GM12878 (cell line): ENCODE data around the gene STEAP2. TPM values are rescaled to one million over a fixed set of nuclear protein-coding genes. Genes with fewer than 3 reads are reported as not detected.

ENCODE experiments used
- ATAC-seq: fragments of 200-7000 bp; cut with Tn5 transposase; 3 replicates; pipeline ENCODE4 v1.9.1; 2020; ENCODE audit warnings: mild to moderate bottlenecking, moderate library complexity
- BruUV-seq: library from RNA; stranded (reverse); fragments of 400-500 nt; replicated peaks from 2 replicates; lab custom pipeline; 2021; lab: Mats Ljungman, UMichigan
- CTCF ChIA-PET: fragments of 300-600 bp; sonication (Branson Sonifier 250); formaldehyde crosslinking; extraction: SDS; loops from one replicate; lab custom pipeline; 2021; ENCODE audit warnings: inconsistent platforms; lab: Yijun Ruan, JAX
- POLR2A ChIA-PET: fragments of 350-600 bp; formaldehyde crosslinking; extraction: SDS; loops from one replicate; lab custom pipeline; 2021; ENCODE audit warnings: inconsistent platforms; lab: Charles Lee
- RAD21 ChIA-PET: fragments of 300-600 bp; sonication (Branson Sonifier 250); formaldehyde crosslinking; loops from one replicate; lab custom pipeline; 2023; ENCODE audit warnings: antibody characterized with exemption; ENCODE audit not compliant: unreplicated experiment; lab: Charles Lee
- SMC1A ChIA-PET: fragments of 300-600 bp; sonication (Branson Sonifier 250); formaldehyde crosslinking; loops from one replicate; lab custom pipeline; 2023; ENCODE audit not compliant: unreplicated experiment, uncharacterized antibody; lab: Charles Lee
- DNase-seq: peaks from one replicate; pipeline ENCODE4 v3.0.0-alpha.2; 2011; ENCODE audit warnings: low read depth, low spot score
- FAIRE-seq: peaks from 3 replicates; lab custom pipeline; 2011; peaks lifted over from hg19 to GRCh38; lab: Jason Lieb, UNC
- H2AFZ ChIP-seq: 2 replicates; pipeline ENCODE4 v1.6.0; 2011; ENCODE audit warnings: low read depth, low read length, control low read depth; ENCODE audit not compliant: control insufficient read depth
- H3K27ac ChIP-seq: 2 replicates; pipeline ENCODE4 v1.5.1; 2011; ENCODE audit warnings: control low read depth; ENCODE audit not compliant: control insufficient read depth, insufficient read depth
- H3K27me3 ChIP-seq, 2 experiments: replicated peaks in 1 of 2; 2 replicates each; pipeline versions ENCODE4 v1.6.0 to v1.6.1; 2011; ENCODE audit warnings: low read length in 1 of 2; ENCODE audit not compliant: control insufficient read depth in 2 of 2, insufficient read depth in 2 of 2
- H3K36me3 ChIP-seq, 2 experiments: 2 replicates each; pipeline ENCODE4 v1.5.1; 2011; ENCODE audit warnings: low read length in 1 of 2; ENCODE audit not compliant: control insufficient read depth in 2 of 2, insufficient read depth in 2 of 2
- H3K4me1 ChIP-seq: 2 replicates; pipeline ENCODE4 v1.6.1; 2011; ENCODE audit warnings: mild to moderate bottlenecking, low read length, moderate library complexity, mixed read lengths; ENCODE audit not compliant: control insufficient read depth, insufficient read depth
- H3K4me2 ChIP-seq: 2 replicates; pipeline ENCODE4 v1.6.0; 2011; ENCODE audit warnings: control low read depth; ENCODE audit not compliant: control insufficient read depth, insufficient read depth
- H3K4me3 ChIP-seq: fragments of 200-600 bp; sonication (generic); 2 replicates; pipeline ENCODE4 v1.5.1; 2016
- H3K79me2 ChIP-seq: 2 replicates; pipeline ENCODE4 v1.6.0; 2011; ENCODE audit warnings: low read length; ENCODE audit not compliant: control insufficient read depth, insufficient read depth
- H3K9ac ChIP-seq: 2 replicates; pipeline ENCODE4 v1.8.0; 2011; ENCODE audit warnings: low read length, control low read depth, mixed read lengths; ENCODE audit not compliant: control insufficient read depth, insufficient read depth
- H3K9me3 ChIP-seq: replicated peaks from 3 replicates; pipeline ENCODE4 v1.5.1; 2011; ENCODE audit warnings: mild to moderate bottlenecking, low read length; ENCODE audit not compliant: control insufficient read depth, insufficient read depth
- H4K20me1 ChIP-seq: 2 replicates; pipeline ENCODE4 v1.6.0; 2011; ENCODE audit not compliant: control insufficient read depth, insufficient read depth
- DPF2 ChIP-seq: fragments of 450-650 bp; IDR thresholded peaks from 2 replicates; pipeline ENCODE4 v1.6.1; 2017; ENCODE audit warnings: mild to moderate bottlenecking
- IKZF2 ChIP-seq, 2 experiments: fragments of 450-650 bp; IDR thresholded peaks; 2 replicates each; pipeline ENCODE4 v1.6.1; 2017; ENCODE audit warnings: mild to moderate bottlenecking in 2 of 2, moderate library complexity in 2 of 2
- MTA2 ChIP-seq: fragments of 450-650 bp; IDR thresholded peaks from 2 replicates; pipeline ENCODE4 v1.6.1; 2016; ENCODE audit warnings: low read depth, mild to moderate bottlenecking, moderate library complexity
- SPI1 ChIP-seq: IDR thresholded peaks from 2 replicates; pipeline ENCODE4 v1.6.1; 2011; ENCODE audit warnings: low read depth, mild to moderate bottlenecking, low read length, moderate library complexity, borderline replicate concordance; ENCODE audit not compliant: insufficient read depth
- in situ Hi-C: fragments of 300-500 bp; cut with MboI; formaldehyde crosslinking; loops from 9 replicates; pipeline ENCODE4 v1.14.3; 2018; ENCODE audit warnings: mixed read lengths
- intact Hi-C: fragments of 100-400 bp; cut with micrococcal nuclease; formaldehyde crosslinking; loops from one replicate; pipeline ENCODE4 v1.14.2; 2022; ENCODE audit not compliant: unreplicated experiment
- polyA plus RNA-seq, 11 experiments: library from polyadenylated mRNA; depleted of rRNA in 4 of 11; unstranded in 6 of 11; stranded (reverse) in 5 of 11; fragments of >200 nt; fragmentation: Nextera tagmentation in 4 of 11; fragmentation: Illumina TruSeq in 1 of 11; extraction: Ambion mirVana in 4 of 11; extraction: Trizol in 1 of 11; gene quantifications; 1 replicate in 1 of 11; 2 replicates in 10 of 11; pipeline versions ENCODE4 v1.2.1 to v1.2.3, GENCODE V29; 2011 to 2016; ENCODE audit warnings: inconsistent platforms in 2 of 11, missing spikeins in 2 of 11, low read depth in 1 of 11
- total RNA-seq, 4 experiments: library from RNA; depleted of rRNA in 3 of 4; stranded (reverse); fragments of >200 nt in 3 of 4; fragmentation: Illumina TruSeq in 1 of 4; extraction: Trizol in 1 of 4; gene quantifications; 2 replicates each; pipeline versions ENCODE4 v1.2.1 to v1.2.3, GENCODE V29; 2013 to 2021
- TF ChIP-seq, protein P1 (sequence below): fragments of 450-650 bp; formaldehyde crosslinking; IDR thresholded peaks from 2 replicates; pipeline ENCODE4 v1.5.0; 2022; ENCODE audit warnings: mild to moderate bottlenecking, missing genetic modification characterization

STEAP2 gene
- total and polyA plus RNA-seq, 10 of the 15 experiments (the other 5 are each of a cell fraction or from before 2014, with no cell fraction given) = 0.64 to 17.6 (median 1.8) TPM

DNA sequence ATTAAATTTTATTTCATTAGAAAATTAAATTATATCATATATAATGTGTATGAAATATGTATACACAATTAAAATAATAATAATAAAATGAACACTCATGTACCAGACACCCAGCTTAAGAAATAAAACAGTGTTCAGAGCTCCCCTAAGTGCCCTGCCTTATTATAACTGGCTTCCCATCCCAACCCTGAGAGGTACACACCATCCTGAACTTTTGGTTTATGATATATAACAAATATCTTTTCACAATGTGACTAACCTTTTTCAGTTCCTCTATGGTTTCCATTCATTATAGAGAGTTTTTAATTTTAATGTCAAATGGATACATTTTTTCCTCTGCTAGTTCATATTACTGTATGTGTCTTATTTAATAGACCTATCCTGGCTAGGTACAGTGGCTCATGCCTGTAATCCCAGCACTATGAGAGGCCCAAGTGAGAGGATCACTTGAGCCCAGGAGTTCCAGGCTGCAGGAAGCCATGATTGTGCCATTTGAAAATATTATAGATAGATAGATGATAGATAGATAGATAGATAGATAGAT lies 24.0 kb upstream of the STEAP2 start:
- Histone ChIP-seq H3K9ac (no peak overlapping the region), H3K4me3 (no peak overlapping the region), H4K20me1 (no peaks in the 10 kb centered on the region), H2AFZ (no peak overlapping the region), H3K27ac (no peak overlapping the region), H3K4me1 (no peaks in the 10 kb centered on the region), H3K4me2 (no peak overlapping the region), H3K79me2 (no peaks in the 10 kb centered on the region), H3K9me3 (peaks cover 1% of the 10 kb centered on the region; the same call in 1 of the 3 replicates), H3K36me3 (no peaks in the 10 kb centered on the region), H3K27me3 (no peaks in the 10 kb centered on the region)
- intact Hi-C loops = no loop called here
- TF ChIP-seq DPF2 (0 out of 2 replicates have a peak, but pooled peaks have one; percentile 3), IKZF2 (IDR thresholded peaks at IDR 0.05) (peak in 1 of 2 experiments; percentile 29; a peak in 1 of 4 replicates), SPI1 (peak; percentile 22; the same call in 1 of the 2 replicates), MTA2 (peak; percentile 27)
- TF ChIP-seq, protein P1, sequence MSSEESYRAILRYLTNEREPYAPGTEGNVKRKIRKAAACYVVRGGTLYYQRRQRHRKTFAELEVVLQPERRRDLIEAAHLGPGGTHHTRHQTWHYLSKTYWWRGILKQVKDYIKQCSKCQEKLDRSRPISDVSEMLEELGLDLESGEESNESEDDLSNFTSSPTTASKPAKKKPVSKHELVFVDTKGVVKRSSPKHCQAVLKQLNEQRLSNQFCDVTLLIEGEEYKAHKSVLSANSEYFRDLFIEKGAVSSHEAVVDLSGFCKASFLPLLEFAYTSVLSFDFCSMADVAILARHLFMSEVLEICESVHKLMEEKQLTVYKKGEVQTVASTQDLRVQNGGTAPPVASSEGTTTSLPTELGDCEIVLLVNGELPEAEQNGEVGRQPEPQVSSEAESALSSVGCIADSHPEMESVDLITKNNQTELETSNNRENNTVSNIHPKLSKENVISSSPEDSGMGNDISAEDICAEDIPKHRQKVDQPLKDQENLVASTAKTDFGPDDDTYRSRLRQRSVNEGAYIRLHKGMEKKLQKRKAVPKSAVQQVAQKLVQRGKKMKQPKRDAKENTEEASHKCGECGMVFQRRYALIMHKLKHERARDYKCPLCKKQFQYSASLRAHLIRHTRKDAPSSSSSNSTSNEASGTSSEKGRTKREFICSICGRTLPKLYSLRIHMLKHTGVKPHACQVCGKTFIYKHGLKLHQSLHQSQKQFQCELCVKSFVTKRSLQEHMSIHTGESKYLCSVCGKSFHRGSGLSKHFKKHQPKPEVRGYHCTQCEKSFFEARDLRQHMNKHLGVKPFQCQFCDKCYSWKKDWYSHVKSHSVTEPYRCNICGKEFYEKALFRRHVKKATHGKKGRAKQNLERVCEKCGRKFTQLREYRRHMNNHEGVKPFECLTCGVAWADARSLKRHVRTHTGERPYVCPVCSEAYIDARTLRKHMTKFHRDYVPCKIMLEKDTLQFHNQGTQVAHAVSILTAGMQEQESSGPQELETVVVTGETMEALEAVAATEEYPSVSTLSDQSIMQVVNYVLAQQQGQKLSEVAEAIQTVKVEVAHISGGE (CRISPR knock-in tag) = no peak
- CTCF ChIA-PET = interaction anchor here (1.0 to 2.3 kb wide), 8 partner anchors 9 to 73 kb away, joined by 3 to 15 read pairs (median 4); partner anchors contain the start of gene STEAP2
- no peak for DNase-seq
- RAD21 ChIA-PET = interaction anchor here (0.5 to 4.3 kb wide), 15 partner anchors 9 to 159 kb away, joined by 3 to 19 read pairs (median 5); partner anchors contain the start of genes GTPBP10, STEAP1 and STEAP2
- FAIRE-seq = no peak
- SMC1A ChIA-PET = interaction anchor here (0.8 to 5.9 kb wide), 15 partner anchors 7 to 73 kb away, joined by 3 to 58 read pairs (median 5); partner anchors contain the start of genes STEAP1 and STEAP2
- no TSS peak for BruUV-seq
- in situ Hi-C loops = no loop called here
- POLR2A ChIA-PET = interaction anchor here (0.8 to 2.2 kb wide), 9 partner anchors 9 to 56 kb away, joined by 3 to 13 read pairs (median 7); partner anchors contain the start of gene STEAP2
- peak; percentile 72 for ATAC-seq
